ENCODE measurements around the gene CYP3A7.
"Not testable (repeated sequence)": the region's sequence is repeated elsewhere in the genome, so short reads cannot be mapped to it uniquely, and the experiment has no call there.

Gene CYP3A7

DNA sequence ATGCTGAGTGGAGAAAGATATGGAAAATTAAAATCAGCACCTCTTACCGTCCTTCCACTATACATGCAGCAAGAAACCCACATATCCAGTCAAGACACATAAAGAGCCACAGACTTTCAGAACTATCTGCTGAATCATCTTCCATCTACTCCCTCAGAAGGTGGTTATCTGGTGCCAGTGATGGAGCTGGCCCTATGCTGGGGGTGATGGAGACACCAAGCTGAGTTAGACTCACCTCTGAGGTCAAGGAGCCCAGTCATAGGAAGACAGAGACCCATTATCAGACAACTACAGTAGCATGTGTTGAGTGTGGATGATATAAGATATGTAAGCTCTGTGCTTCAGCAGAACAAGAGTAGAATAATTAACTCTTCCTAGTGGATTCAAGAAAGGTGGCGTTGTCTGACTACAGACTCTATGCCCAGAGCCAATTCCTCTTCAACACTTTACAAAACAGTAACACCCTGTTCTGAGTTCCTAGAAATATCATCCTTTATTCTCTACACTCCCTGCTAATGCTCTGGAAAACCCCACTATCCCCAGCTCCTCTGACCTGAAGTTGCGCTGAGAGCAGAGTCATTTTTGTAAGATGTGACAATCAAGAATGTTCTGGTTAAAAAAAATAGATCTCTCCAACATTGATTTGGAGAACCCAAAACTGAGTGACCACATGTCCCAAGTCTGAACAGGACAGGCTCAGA, 69.5 kb downstream of the CYP3A7 start:
- DNase-seq = no peak

- not testable (repeated sequence) for DNase-seq
Observed at GRCh38 chr7:99657879-99658278, 77.1 kb downstream of the CYP3A7 start.
